Measurements from ENCODE around the gene GLIS1. TPM values are rescaled to one million over a fixed set of nuclear protein-coding genes. Genes with fewer than 3 reads are reported as not detected.

The GLIS1 gene
- polyA plus RNA-seq, 4 donors, result 2.1 to 3.6 (median 2.6) TPM

DNA sequence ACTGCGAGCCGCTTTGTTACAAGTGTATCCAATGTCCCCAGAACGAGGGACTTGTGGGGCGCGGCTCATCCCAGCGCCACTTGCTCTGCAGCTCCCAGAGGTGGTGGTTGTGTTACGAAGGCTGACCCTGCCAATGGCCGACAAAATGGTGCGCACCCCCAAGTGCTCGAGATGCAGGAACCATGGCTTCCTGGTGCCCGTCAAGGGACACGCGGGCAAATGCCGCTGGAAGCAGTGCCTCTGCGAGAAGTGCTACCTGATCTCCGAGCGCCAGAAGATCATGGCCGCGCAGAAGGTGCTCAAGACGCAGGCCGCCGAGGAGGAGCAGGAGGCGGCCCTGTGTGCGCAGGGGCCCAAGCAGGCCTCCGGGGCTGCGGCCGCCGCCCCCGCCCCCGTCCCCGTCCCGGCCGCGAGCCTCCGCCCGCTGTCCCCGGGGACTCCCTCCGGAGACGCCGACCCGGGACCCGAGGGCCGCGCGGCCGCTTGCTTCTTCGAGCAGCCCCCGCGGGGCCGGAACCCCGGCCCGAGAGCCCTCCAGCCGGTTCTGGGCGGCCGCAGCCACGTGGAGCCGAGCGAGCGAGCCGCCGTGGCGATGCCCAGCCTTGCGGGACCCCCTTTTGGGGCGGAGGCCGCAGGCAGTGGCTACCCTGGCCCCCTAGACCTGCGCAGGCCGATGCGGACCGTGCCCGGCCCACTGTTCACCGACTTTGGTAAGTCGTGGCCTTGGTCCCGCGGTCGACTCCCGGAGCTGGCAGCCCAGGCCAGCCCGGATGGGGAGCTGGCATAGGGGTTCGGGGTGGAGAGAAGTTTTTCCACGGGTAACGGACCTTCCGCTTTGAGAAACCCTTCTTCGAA, 279.4 kb downstream of the GLIS1 start, which contains the start of gene DMRTB1:
TSS of gene DMRTB1 (plus strand) at position 79 of the 855 bp plus-strand sequence. CDS start at position 134, 55 bp downstream.
- no peak for DNase-seq (ENCODE audit: low read depth in 4 of 4, low spot score in 3 of 4)

DNA sequence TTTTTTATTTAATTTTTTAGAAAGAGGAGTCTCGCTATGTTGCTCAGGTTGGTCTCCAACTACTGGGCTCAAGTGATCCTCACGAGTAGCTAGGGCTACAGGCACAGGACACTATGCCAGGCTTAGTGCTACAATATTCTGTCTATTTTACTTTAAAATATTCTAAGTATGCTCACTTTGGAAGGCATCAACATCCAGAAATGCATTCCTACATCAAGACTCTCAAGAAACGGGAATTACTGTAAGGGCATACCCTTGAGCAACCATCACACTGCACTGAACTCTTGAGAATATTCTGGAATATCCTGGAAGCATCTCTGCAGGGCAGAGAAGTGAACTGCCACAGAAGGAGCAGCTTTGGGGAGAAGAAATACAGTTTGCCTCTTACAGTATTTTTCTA, 280.3 kb downstream of the GLIS1 start:
- no peak for DNase-seq (ENCODE audit: low read depth in 4 of 4, low spot score in 3 of 4)

Other genes with a start within 250 kb of the GLIS1 start
- gene NDC1, start 99.1 kb upstream of the GLIS1 start, polyA plus RNA-seq (ENCODE audit: insufficient read length in 4 of 4), result 10 to 100 TPM; 26.7 to 33.0 (median 32.3) TPM
- gene YIPF1, start 150.6 kb upstream of the GLIS1 start, polyA plus RNA-seq (ENCODE audit: insufficient read length in 4 of 4), result 10 to 100 TPM; 34.7 to 37.5 (median 36.6) TPM
- 10 to 100 TPM in 1 of 4 donors, 1 to 10 TPM in 3; 4.7 to 10.7 (median 7.8) TPM for gene DIO1, start 155.0 kb upstream of the GLIS1 start, polyA plus RNA-seq (ENCODE audit: insufficient read length in 4 of 4)
- gene IFT25, start 206.5 kb upstream of the GLIS1 start, polyA plus RNA-seq (ENCODE audit: insufficient read length in 4 of 4), result 10 to 100 TPM; 44.9 to 56.7 (median 49.2) TPM
- 10 to 100 TPM; 43.7 to 48.2 (median 44.4) TPM for gene LRRC42, start 207.2 kb upstream of the GLIS1 start, polyA plus RNA-seq (ENCODE audit: insufficient read length in 4 of 4)

All from right renal pelvis (tissue), 4 donors.